HG03280 (cell line): ENCODE measurements around the gene MAGOH.

Experiments
- ATAC-seq: cut with Tn5 transposase; IDR thresholded peaks from one replicate; pipeline ENCODE4 v1.9.1; 2021; ENCODE audit warnings: mild to moderate bottlenecking, moderate library complexity; ENCODE audit not compliant: unreplicated experiment

MAGOH gene

GRCh38 chr1:53271446-53272090 lies 33.2 kb upstream of the MAGOH start:
- no peak for ATAC-seq

GRCh38 chr1:53270873-53271272 lies 32.6 kb upstream of the MAGOH start:
- ATAC-seq = no peak

- no peak for ATAC-seq
These were observed 31.8 kb upstream of the MAGOH start for GRCh38 chr1:53270107-53270506.

- no peak for ATAC-seq
These were observed 29.4 kb upstream of the MAGOH start for GRCh38 chr1:53267761-53268160.

GRCh38 chr1:53266038-53266437 lies 27.7 kb upstream of the MAGOH start:
- no peak for ATAC-seq

GRCh38 chr1:53265581-53265980 lies 27.3 kb upstream of the MAGOH start:
- ATAC-seq = no peak

GRCh38 chr1:53264048-53264447 lies 25.7 kb upstream of the MAGOH start:
- no peak for ATAC-seq

GRCh38 chr1:53262000-53262399 lies 23.7 kb upstream of the MAGOH start:
- ATAC-seq = no peak

GRCh38 chr1:53260631-53261247 lies 22.4 kb upstream of the MAGOH start:
- no peak for ATAC-seq

GRCh38 chr1:53259932-53260331 lies 21.6 kb upstream of the MAGOH start:
- ATAC-seq = peak; percentile 90

- no peak for ATAC-seq
These were observed 19.9 kb upstream of the MAGOH start for GRCh38 chr1:53258216-53258615.

- no peak for ATAC-seq
These were observed 19.2 kb upstream of the MAGOH start for GRCh38 chr1:53257454-53258081.

- no peak for ATAC-seq
These were observed 18.5 kb upstream of the MAGOH start for GRCh38 chr1:53256511-53257453.

GRCh38 chr1:53255031-53255430 lies 16.7 kb upstream of the MAGOH start:
- ATAC-seq = no peak

- ATAC-seq = no peak
These were observed 15.8 kb upstream of the MAGOH start for GRCh38 chr1:53254011-53254640.

- no peak for ATAC-seq
These were observed 12.0 kb upstream of the MAGOH start for GRCh38 chr1:53250325-53250724.

GRCh38 chr1:53249706-53250105 lies 11.4 kb upstream of the MAGOH start:
- no peak for ATAC-seq

GRCh38 chr1:53246261-53247134 lies 8.2 kb upstream of the MAGOH start:
- no peak for ATAC-seq

GRCh38 chr1:53244141-53244540 lies 5.8 kb upstream of the MAGOH start:
- no peak for ATAC-seq

GRCh38 chr1:53242381-53242780 lies 4.1 kb upstream of the MAGOH start:
- no peak for ATAC-seq
